ENCODE results near the gene GRID1.

Gene GRID1

DNA sequence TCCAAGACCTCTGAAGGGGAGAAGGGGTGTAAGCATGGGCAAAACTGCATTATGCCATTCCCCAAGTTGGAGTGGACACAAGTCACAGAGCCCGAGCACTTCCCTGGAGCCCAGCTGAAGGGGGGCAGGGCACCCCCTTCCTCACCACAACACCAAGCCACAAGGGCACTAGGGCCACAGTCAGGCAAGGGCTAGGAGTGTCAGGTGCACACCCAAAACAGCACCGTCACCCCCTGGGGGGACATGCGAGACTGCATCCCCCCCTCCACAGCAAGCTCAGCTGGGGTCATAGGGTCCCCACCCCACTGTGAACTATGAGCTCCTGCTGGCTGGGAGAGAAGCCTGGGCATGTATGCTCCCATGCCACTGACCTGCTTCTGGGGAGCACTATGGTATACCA lies 143.9 kb downstream of the GRID1 start:
- no peak for DNase-seq (ENCODE audit: low read depth)
- TF ChIP-seq, protein P1, sequence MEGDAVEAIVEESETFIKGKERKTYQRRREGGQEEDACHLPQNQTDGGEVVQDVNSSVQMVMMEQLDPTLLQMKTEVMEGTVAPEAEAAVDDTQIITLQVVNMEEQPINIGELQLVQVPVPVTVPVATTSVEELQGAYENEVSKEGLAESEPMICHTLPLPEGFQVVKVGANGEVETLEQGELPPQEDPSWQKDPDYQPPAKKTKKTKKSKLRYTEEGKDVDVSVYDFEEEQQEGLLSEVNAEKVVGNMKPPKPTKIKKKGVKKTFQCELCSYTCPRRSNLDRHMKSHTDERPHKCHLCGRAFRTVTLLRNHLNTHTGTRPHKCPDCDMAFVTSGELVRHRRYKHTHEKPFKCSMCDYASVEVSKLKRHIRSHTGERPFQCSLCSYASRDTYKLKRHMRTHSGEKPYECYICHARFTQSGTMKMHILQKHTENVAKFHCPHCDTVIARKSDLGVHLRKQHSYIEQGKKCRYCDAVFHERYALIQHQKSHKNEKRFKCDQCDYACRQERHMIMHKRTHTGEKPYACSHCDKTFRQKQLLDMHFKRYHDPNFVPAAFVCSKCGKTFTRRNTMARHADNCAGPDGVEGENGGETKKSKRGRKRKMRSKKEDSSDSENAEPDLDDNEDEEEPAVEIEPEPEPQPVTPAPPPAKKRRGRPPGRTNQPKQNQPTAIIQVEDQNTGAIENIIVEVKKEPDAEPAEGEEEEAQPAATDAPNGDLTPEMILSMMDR (conservative IDR thresholded peaks at IDR 0.05; ENCODE audit: control insufficient read depth, insufficient read depth, low read depth, low read length), result no peak
- H3K4me3 ChIP-seq (ENCODE audit: control insufficient read depth, low read depth, low read length), result no peak overlapping the region

DNA sequence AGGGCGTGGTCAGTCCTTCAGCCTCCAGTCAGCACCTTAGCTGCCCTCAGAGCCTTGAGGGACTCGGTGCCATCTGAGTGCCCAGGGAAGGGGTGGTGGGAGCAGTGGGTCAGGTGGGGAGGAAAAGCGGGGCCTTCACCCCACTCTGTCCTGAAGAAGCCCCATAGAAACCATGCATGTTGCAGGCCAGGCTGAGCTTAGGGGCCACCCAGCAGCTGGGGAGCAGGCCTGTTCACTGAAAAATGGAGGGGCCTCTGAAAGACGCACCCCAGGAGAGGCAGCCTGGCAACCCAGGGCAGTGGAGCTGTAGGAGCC lies 144.3 kb downstream of the GRID1 start:
- TF ChIP-seq, protein P1 (conservative IDR thresholded peaks at IDR 0.05; ENCODE audit: control insufficient read depth, insufficient read depth, low read depth, low read length), result no peak

DNA sequence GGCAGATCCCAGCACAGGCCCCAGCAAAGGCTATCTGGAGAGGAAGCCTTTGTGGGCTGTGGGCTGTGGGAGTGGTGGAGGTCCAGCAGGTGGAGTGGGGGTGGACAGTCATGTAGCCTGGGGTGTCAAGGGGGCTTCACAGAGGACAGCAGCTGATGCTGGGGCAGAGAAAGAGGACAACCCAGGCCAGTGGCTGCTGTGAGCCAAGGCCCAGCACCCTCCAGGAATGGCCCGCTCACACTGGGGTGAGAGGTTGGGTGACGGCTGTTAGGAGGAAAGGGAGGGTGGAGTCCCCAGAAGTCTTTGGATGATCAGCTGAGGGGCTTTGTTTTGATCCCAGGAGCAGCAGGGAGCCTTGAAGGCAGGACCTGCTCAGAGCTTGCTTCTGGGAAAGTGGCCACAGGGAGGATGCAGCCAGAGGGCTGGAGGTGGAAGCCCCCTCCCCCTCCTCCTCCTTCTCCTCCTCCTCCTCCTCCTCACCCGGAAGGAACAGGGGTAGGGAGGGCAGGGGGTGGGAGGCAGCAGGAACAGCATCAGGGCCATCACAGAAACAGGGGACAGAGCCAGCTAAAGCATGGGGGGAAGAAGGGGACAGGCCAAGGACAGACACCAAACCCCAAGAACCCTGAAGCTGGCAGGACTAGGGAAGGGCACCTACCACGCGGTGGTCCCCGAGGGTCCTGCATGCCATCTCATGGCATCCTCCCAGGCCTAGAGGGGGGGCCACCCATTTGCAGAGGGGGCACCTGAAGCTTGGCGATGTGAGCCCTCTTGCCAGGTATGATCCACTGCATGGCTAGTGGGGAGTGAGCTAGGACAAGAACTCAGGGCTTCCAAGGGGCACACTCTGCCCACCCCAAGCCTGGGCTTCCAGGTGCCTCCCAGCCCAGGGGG lies 144.9 kb downstream of the GRID1 start:
- DNase-seq (ENCODE audit: low read depth), result no peak
- TF ChIP-seq, protein P1 (conservative IDR thresholded peaks at IDR 0.05; ENCODE audit: control insufficient read depth, insufficient read depth, low read depth, low read length), result no peak
- no peak overlapping the region for H3K4me3 ChIP-seq (ENCODE audit: control insufficient read depth, low read depth, low read length)

More for the DNA sequence above, 144.3 kb downstream of the GRID1 start:
- no peak for DNase-seq (ENCODE audit: low read depth)
- H3K4me3 ChIP-seq (ENCODE audit: control insufficient read depth, low read depth, low read length), result no peak overlapping the region

DNA sequence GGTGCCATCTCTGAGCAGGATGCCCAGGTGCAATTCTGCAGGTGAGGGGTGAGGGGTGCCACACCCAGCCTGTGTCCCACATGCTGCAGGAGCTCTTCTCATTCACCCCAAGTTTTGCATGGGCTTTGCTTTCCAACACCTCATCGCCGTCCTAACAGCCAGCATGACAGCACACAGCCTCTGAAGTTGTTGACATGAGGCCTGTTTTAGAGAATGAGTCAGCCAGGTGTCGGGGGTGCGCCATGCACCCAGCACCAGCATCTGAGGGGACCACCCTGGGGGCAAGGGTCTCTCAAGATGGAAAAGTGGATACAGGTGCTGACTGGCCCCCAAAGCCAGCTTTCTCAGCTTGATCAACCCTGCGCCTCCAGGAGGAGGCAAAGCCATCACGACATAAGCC lies 146.0 kb downstream of the GRID1 start:
- TF ChIP-seq, protein P1 (conservative IDR thresholded peaks at IDR 0.05; ENCODE audit: control insufficient read depth, insufficient read depth, low read depth, low read length), result no peak
- DNase-seq (ENCODE audit: low read depth), result no peak
- H3K4me3 ChIP-seq (ENCODE audit: control insufficient read depth, low read depth, low read length), result no peak overlapping the region

DNA sequence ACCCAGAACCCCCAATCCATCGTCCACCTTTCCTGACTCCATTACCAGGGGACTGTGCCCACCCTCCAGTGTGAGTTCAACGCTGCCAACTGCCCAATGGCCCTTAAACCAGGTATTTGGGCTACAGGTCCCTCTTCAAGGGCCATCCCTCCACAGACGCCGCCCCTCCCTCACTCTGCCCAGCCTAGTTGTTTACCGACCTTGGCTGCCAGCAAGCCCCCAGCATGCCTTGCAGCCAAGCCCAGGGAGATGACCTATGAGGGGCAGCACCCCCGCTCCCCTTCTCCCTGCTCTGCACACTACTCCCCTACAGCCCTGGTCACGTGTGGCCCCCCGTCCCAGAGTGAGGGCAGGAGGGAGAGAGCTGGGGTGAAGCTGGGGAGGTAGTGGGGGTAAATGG lies 147.3 kb downstream of the GRID1 start:
- TF ChIP-seq, protein P1 (conservative IDR thresholded peaks at IDR 0.05; ENCODE audit: control insufficient read depth, insufficient read depth, low read depth, low read length), result no peak
- no peak for DNase-seq (ENCODE audit: low read depth)
- no peak overlapping the region for H3K4me3 ChIP-seq (ENCODE audit: control insufficient read depth, low read depth, low read length)

DNA sequence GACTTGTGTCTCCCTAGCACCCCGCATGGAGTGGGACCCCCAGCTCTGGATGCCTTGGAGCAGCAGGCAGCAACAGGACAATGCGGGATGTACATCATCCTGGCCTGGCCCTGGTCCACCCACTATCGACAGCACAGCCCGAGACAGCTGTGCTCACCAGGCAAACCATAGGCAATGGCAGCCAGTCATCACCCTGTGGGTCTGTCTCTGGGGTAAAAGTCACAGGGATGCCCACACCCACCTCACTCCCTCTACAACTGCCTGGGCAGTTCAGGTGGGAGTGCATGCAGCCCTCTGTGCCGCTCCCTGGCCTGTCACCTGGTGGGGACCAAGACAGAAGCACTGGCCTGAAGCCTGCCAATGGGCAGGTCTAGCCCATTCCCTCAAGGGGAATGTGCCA lies 147.8 kb downstream of the GRID1 start:
- DNase-seq (ENCODE audit: low read depth), result no peak
- TF ChIP-seq, protein P1 (conservative IDR thresholded peaks at IDR 0.05; ENCODE audit: control insufficient read depth, insufficient read depth, low read depth, low read length), result no peak
- no peak overlapping the region for H3K4me3 ChIP-seq (ENCODE audit: control insufficient read depth, low read depth, low read length)

Measured in fibroblast of mammary gland (primary cell).